Naive B cell (primary cell): ENCODE data around the gene ARNT2. TPM values are rescaled to one million over a fixed set of nuclear protein-coding genes. Genes with fewer than 3 reads are reported as not detected.

Source experiments
- ATAC-seq, 2 donors: fragments of 150-1000 bp; cut with Tn5 transposase; 2 replicates each; pipeline ENCODE4 v1.10.0; 2021; ENCODE audit warnings: low read depth in 2 of 2, mild to moderate bottlenecking in 2 of 2, moderate library complexity in 2 of 2
- DNase-seq: peaks from one replicate; pipeline ENCODE4 v3.0.0; 2022
- H3K27ac Mint-ChIP-seq, 6 donors: one replicate each; pipeline ENCODE4 v1.8.0; 2020 to 2022; ENCODE audit warnings: mild to moderate bottlenecking in 6 of 6, mixed read lengths in 6 of 6, moderate library complexity in 5 of 6, inconsistent platforms in 2 of 6
- H3K27me3 Mint-ChIP-seq, 3 donors: one replicate each; pipeline ENCODE4 v1.8.0; 2021 to 2022; ENCODE audit warnings: mixed read lengths in 3 of 3, mild to moderate bottlenecking in 1 of 3
- H3K36me3 Mint-ChIP-seq, 2 donors: one replicate each; pipeline ENCODE4 v1.8.0; 2020 to 2022; ENCODE audit warnings: mixed read lengths in 2 of 2, inconsistent platforms in 1 of 2, mild to moderate bottlenecking in 1 of 2
- H3K4me1 Mint-ChIP-seq, 3 donors: one replicate each; pipeline ENCODE4 v1.8.0; 2020 to 2022; ENCODE audit warnings: mixed read lengths in 3 of 3, inconsistent platforms in 1 of 3, mild to moderate bottlenecking in 1 of 3, moderate library complexity in 1 of 3
- H3K4me3 Mint-ChIP-seq, 8 donors: one replicate each; pipeline ENCODE4 v1.8.0; 2020 to 2022; ENCODE audit warnings: mild to moderate bottlenecking in 8 of 8, mixed read lengths in 8 of 8, moderate library complexity in 8 of 8, inconsistent platforms in 2 of 8
- H3K9me3 Mint-ChIP-seq, 7 donors: one replicate each; pipeline ENCODE4 v1.8.0; 2020 to 2022; ENCODE audit warnings: mixed read lengths in 7 of 7, mild to moderate bottlenecking in 5 of 7, inconsistent platforms in 2 of 7, moderate library complexity in 1 of 7
- polyA plus RNA-seq, 6 donors: library from polyadenylated mRNA; unstranded; fragments of 300-500 nt; fragmentation: Illumina TruSeq; gene quantifications; one replicate each; pipeline ENCODE4 v1.2.3, GENCODE V29; 2021; ENCODE audit warnings: low read depth in 6 of 6

The ARNT2 gene
- polyA plus RNA-seq, 6 donors from 2014 or later = not detected

DNA sequence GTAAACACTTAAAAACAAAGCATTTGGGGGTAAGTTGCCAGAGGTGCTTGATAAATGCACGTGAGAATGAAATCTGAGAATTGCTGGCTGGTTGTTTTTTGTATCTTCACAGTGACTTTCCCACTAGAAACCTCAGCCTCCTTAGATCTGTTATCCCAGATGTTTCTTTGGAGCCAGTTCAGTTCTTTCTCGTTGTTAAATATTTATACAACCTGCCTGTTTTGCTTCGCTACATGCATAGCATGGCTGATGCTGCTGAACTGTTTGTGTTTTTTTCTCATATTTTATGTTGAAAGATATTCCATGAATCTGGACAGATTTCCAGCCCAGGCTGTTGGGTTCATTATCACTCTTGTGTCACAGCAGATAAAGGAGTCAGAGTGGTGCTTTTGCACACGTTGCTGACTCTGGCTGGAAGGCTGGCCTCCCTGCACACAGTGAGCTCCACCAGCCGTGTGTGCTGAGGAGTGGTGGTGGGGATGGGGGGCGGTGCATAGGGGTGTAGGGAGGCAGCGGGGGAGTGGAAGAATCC is 80.2 kb downstream of the ARNT2 start:
- Mint-ChIP-seq H3K27ac (no peak overlapping the region), H3K36me3 (no peaks in the 10 kb centered on the region), H3K4me3 (no peak overlapping the region), H3K27me3 (peaks cover 0 to 7% (median 7%) of the 10 kb centered on the region in 3 donors), H3K4me1 (no peaks in the 10 kb centered on the region), H3K9me3 (no peaks in the 10 kb centered on the region)
- DNase-seq (no peak), ATAC-seq (no peak)

DNA sequence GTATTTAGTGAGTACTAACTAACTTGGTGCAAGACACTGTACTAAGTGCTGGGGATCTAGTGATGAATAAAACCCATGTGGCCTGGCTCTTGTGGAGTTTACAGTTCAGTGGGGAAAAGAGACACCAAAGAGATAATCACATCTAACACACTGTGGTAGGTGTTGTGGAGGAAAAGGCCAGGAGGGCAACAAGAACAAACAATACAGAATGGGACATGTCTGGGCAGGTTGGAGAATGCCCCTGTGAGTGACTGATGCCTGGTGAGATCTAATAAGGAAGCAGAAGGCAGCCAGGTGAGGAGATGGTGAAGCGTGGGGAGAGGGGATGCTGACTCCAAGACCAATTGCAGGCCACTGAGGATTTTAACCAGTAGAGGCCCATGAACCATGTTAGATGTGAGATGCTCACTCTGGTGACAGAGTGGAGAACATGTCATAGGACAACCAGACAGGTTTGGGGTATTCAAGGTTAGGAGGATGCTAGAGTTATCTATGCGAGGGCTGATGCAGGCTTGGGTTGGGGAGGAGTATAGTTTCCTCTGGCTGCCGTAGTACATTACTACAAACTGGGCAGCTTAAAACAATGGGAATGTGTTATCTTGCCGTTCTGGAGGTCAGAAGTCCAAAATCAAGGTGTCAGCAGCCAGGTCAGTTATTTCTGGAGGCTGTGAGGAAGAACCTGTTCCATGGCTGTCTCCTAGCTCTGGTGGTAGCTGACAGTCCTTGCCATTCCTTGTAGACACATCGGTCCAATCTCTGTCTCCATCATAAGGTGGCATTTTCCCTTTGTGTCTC is 81.4 kb downstream of the ARNT2 start:
- Mint-ChIP-seq H3K36me3 (no peaks in the 10 kb centered on the region), H3K27me3 (peaks cover 0 to 7% (median 7%) of the 10 kb centered on the region in 3 donors), H3K27ac (no peak overlapping the region), H3K9me3 (no peaks in the 10 kb centered on the region), H3K4me3 (no peak overlapping the region), H3K4me1 (peaks cover 0 to 2% (median under 1%) of the 10 kb centered on the region in 3 donors)
- DNase-seq (no peak), ATAC-seq (no peak)

DNA sequence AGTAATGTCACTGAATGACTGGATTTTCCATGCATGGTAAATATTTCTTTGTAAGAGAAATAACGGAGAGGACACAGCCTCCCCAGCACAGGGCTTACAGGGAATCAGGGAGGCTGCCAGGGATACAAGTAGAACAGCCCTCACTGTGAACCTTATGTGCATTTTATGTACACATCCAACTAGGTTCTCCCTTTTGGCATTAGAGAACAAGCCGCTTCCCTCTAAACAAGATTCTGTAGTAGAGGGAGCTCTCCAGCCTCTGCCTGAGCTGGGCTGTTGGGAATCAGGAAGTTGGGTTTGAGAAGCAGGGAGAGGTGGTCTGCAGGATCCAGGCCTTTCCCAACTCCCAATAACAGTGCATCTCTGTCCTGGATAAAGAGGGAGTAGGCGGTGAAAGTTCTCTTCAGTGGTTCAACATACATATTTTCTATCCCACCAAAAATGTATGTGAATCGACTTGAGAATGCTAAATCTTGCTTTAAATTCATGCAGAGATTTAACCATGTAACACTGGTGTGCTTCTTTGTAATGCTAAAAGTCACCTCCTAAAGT is 83.7 kb downstream of the ARNT2 start:
- peaks cover 4 to 7% (median 6%) of the 10 kb centered on the region in 3 donors for H3K4me1 Mint-ChIP-seq
- DNase-seq (no peak), ATAC-seq (no peak)
- no peak overlapping the region for H3K4me3 Mint-ChIP-seq
- H3K36me3 Mint-ChIP-seq = no peaks in the 10 kb centered on the region
- peaks cover 0 to 6% (median 0%) of the 10 kb centered on the region in 7 donors for H3K9me3 Mint-ChIP-seq
- H3K27ac Mint-ChIP-seq = peak overlapping the region in 1 of 6 donors; percentile 34
- peaks cover 0 to 7% (median 0%) of the 10 kb centered on the region in 3 donors for H3K27me3 Mint-ChIP-seq

DNA sequence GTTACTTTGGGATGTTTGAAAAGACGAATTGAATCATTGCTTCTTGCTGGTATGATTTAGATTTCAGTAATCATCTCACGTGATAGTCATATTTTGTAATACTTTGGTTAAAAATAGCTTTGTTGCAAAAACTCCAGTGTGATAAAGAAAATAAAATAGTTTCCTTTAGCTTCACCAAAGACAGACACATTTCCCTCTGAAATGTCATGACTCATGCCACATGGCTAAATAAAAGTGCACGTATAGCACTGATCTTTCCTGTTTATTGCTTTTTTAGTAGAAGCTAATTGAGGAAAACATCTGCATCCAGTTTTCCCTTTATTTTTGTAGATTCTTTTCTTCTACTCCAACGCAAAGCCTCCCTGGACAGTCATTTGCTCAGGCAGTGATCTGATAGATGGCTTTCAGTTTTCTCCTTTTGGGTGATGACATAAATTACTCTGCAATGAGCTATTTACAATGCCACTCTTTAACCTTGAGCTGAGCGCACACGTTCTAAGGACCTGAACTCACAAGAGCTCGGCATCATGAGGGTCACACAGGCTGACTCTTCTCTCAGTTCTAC is 84.9 kb downstream of the ARNT2 start:
- ATAC-seq (no peak), DNase-seq (no peak)
- peaks cover 4 to 7% (median 6%) of the 10 kb centered on the region in 3 donors for H3K4me1 Mint-ChIP-seq
- H3K9me3 Mint-ChIP-seq = peaks cover 0 to 6% (median 0%) of the 10 kb centered on the region in 7 donors
- no peak overlapping the region for H3K27ac Mint-ChIP-seq
- no peaks in the 10 kb centered on the region for H3K36me3 Mint-ChIP-seq
- H3K27me3 Mint-ChIP-seq = peaks cover 0 to 7% (median 4%) of the 10 kb centered on the region in 3 donors
- H3K4me3 Mint-ChIP-seq = no peak overlapping the region

DNA sequence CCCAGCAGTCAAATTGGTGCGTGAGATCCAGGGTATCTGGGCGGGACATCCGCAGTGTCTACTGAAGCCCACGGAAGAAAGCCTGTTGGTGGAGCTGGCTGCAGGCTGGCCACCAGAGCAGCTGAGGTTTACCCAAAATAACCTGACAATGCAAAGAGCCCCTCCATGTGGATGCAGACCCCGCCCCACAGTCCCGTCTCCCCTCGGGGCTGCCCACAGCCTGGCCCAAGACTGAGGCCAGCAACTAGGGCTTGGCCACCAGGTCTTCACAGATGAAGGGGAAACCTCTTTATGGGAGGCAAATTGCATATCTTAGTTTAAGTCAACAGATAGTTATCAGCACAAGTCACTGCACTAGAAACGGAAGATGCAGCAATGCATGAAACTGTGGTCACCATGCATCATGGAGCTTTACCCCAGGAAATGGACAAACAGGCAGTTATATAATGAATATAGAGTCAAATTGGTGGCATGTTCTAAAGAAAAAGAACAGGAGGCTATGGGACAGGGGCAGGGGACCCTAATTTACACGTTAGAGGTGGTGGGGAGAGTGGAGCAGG is 86.3 kb downstream of the ARNT2 start:
- Mint-ChIP-seq H3K27me3 (peaks cover 0 to 7% (median 4%) of the 10 kb centered on the region in 3 donors), H3K4me1 (peaks cover 4 to 7% (median 6%) of the 10 kb centered on the region in 3 donors), H3K9me3 (peaks cover 0 to 6% (median 0%) of the 10 kb centered on the region in 7 donors), H3K36me3 (no peaks in the 10 kb centered on the region), H3K27ac (no peak overlapping the region), H3K4me3 (no peak overlapping the region)
- DNase-seq (no peak), ATAC-seq (no peak)

DNA sequence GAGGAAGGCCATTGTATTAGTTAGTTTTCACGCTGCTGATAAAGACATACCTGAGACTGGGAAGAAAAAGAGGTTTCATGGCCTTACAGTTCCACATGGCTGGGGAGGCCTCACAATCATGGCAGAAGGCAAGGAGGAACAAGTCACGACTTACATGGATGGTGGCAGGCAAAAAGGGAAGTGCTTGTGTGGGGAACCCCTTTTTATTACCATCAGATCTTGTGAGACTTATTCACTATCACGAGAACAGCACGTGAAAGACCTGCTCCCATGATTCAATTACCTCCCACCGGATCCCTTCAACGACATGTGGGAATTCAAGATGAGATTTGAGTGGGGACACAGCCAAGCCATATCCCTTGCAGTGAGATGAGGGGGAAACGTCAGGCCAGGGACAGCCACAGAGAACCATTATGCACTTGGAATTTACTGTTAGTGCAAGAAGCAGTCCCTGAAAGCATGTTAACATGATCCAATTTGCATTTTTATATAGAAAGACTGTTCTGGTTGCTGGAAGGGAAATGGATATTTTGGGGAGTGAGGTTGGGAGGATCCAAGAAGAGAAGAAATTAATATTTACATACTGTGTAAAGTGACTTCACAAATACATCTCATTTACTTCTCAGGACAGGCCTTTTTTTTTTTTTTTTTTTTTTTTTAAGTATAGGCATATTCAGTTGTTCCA is 87.1 kb downstream of the ARNT2 start:
- ATAC-seq = no peak
- no peak overlapping the region for H3K4me3 Mint-ChIP-seq

DNA sequence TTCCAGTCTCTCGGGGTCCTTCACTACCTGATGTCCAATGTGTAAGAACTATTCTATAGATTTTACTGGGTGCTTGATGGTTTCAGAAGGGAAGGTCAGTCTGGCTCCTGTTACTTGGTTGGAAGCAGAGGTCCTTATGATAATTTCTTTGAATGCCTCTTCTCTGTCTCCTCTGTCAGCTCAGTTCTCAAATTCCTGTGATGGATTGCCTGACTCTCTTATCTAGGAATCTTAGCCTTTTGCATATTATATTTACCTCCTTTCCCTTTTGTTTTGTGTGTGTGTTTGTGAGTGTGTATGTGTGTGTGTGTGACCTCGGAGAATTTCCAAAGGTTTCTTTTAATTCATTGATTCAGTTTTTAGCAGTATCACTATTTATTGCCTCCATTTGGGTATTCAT is 88.2 kb downstream of the ARNT2 start:
- Mint-ChIP-seq H3K9me3 (peaks cover 0 to 6% (median 0%) of the 10 kb centered on the region in 7 donors), H3K27ac (no peak overlapping the region), H3K36me3 (no peaks in the 10 kb centered on the region), H3K4me1 (peaks cover 4 to 7% (median 6%) of the 10 kb centered on the region in 3 donors), H3K27me3 (peaks cover 0 to 4% (median 0%) of the 10 kb centered on the region in 3 donors), H3K4me3 (no peak overlapping the region)
- no peak for ATAC-seq
- no peak for DNase-seq

More for the DNA sequence above, 87.1 kb downstream of the ARNT2 start:
- no peaks in the 10 kb centered on the region for H3K36me3 Mint-ChIP-seq
- H3K4me1 Mint-ChIP-seq = peaks cover 4 to 7% (median 6%) of the 10 kb centered on the region in 3 donors
- peak overlapping the region in 1 of 6 donors; percentile 54 for H3K27ac Mint-ChIP-seq
- H3K9me3 Mint-ChIP-seq = peaks cover 0 to 6% (median 0%) of the 10 kb centered on the region in 7 donors
- H3K27me3 Mint-ChIP-seq = peaks cover 0 to 6% (median 4%) of the 10 kb centered on the region in 3 donors
- no peak for DNase-seq

DNA sequence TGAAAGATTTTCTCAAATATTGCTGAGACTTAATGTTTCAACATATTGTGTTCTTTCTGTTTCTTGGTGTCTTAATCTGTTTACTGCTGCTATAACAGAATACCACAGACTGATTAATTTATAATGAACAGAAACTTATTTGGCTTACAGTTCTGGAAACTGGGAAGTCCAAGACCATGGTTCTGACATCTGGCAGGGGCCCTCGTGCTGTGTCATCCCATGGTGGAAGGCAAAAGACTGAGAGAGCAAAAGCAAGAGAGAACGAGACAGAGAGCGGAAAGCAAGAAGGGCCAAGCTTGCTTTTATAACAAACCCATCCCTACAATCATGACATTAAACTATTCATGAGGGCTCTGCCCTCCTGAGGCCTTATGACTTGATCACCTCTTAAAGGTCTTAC is 88.7 kb downstream of the ARNT2 start:
- ATAC-seq (no peak), DNase-seq (no peak)
- Mint-ChIP-seq H3K27ac (no peak overlapping the region), H3K27me3 (peaks cover 0 to 4% (median 0%) of the 10 kb centered on the region in 3 donors), H3K4me3 (no peak overlapping the region), H3K4me1 (peaks cover 4 to 7% (median 6%) of the 10 kb centered on the region in 3 donors), H3K36me3 (no peaks in the 10 kb centered on the region), H3K9me3 (peaks cover 0 to 6% (median 0%) of the 10 kb centered on the region in 7 donors)

DNA sequence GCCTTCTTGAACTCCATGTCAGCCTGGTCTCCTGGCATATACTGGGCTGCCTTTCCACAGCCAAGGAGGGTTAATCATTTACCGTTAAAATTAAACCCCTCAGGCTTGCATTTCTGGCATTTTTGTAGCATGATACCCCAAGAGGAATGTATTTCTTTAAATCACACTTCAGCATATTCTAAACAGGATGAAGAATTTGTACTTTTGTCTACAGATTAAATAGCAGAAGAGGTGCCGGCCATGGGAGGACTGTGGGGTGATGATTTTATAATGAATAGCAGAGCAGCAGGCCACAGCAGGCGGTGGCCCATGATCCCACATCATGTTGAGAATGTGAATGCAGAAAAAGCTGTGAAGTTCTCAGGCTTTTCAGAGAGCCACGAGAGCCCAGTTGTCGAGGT is 90.2 kb downstream of the ARNT2 start:
- Mint-ChIP-seq H3K9me3 (peaks cover 0 to 6% (median 0%) of the 10 kb centered on the region in 7 donors), H3K36me3 (no peaks in the 10 kb centered on the region), H3K27me3 (peaks cover 0 to 4% (median 0%) of the 10 kb centered on the region in 3 donors), H3K4me1 (peaks cover 4 to 7% (median 6%) of the 10 kb centered on the region in 3 donors), H3K27ac (no peak overlapping the region), H3K4me3 (no peak overlapping the region)
- DNase-seq (no peak), ATAC-seq (no peak)

DNA sequence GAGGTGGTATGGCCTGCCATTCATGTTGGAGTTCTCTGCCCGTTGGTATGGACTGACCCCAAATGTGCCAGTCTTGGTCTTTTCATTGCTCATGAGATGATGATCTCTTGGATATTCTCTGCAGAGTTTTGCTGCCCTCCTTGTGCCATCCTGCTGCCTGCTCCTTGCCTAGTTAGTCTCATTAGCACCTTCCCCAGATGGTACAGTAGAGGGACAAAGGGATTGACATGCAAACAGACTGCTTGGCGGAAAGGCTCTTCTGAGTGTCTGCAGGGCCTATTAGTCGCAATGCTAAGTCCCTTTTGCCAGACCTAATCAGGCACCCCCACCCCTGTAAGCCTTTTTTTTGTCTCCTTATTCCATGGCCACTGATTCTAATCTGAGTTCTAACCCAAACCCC is 90.6 kb downstream of the ARNT2 start:
- Mint-ChIP-seq H3K36me3 (no peaks in the 10 kb centered on the region), H3K27me3 (peaks cover 0 to 4% (median 0%) of the 10 kb centered on the region in 3 donors), H3K4me1 (peaks cover 4 to 7% (median 6%) of the 10 kb centered on the region in 3 donors), H3K9me3 (peaks cover 0 to 9% (median 0%) of the 10 kb centered on the region in 7 donors), H3K27ac (peak overlapping the region in 1 of 6 donors; percentile 65), H3K4me3 (no peak overlapping the region)
- ATAC-seq (no peak), DNase-seq (no peak)

DNA sequence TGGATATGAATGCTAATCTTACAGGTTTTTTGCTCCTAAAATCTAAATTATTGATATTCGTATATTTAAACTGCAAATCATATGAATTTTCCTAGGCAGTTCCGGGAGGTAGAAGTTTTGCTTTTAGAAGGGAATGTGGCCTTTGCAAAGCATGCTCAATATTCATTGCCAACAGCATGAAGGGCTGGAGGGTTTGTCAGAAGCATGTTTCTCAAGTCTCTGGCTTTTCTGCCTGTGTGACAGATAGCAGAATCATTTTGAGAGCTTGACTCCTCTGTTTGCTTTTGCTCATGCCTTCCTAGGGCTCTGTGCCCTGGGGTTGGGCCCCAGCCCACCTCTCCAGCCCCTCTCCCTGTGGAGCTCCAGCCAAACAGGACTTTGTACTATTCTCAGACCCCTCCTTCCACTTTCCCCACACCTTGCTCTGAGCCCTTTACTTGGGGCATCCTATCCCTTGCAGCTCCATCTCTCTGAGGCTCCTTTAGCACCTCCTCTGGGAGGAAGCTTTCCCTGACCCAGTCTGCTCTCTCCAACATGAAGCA is 91.3 kb downstream of the ARNT2 start:
- no peak for ATAC-seq
- no peak for DNase-seq
- Mint-ChIP-seq H3K27ac (no peak overlapping the region), H3K9me3 (peaks cover 0 to 9% (median 0%) of the 10 kb centered on the region in 7 donors), H3K4me1 (peaks cover 4 to 6% (median 6%) of the 10 kb centered on the region in 3 donors), H3K27me3 (peaks cover 0 to 4% (median 0%) of the 10 kb centered on the region in 3 donors), H3K36me3 (no peaks in the 10 kb centered on the region), H3K4me3 (no peak overlapping the region)

DNA sequence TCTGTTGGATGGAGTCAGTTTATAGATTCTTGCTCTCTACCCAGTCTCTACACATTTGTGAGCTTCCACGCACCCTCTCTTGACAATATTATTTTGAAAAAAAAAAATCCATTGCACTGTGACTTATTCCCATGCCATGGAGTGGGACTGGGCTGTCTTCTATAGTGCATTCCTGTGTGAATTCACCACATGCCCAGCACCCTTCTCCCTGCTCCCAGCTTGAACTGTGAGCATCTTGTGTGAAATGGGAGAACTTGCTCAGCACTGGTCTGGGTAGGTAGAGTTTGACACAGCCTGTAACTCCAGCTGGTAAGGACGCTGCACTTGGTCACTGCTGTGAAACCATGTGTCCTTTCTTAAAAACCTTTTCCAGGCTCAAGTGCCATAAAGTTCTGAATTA is 91.9 kb downstream of the ARNT2 start:
- Mint-ChIP-seq H3K27me3 (peaks cover 0 to 4% (median 0%) of the 10 kb centered on the region in 3 donors), H3K4me1 (peaks cover under 1% of the 10 kb centered on the region in 3 donors), H3K27ac (no peak overlapping the region), H3K4me3 (no peak overlapping the region), H3K36me3 (no peaks in the 10 kb centered on the region), H3K9me3 (peaks cover 0 to 4% (median 0%) of the 10 kb centered on the region in 7 donors)
- no peak for DNase-seq
- no peak for ATAC-seq
